ENCODE data around the gene SERINC5.
"Not testable (repeated sequence)": the region's sequence is repeated elsewhere in the genome, so short reads cannot be mapped to it uniquely, and the experiment has no call there.

Gene SERINC5

DNA sequence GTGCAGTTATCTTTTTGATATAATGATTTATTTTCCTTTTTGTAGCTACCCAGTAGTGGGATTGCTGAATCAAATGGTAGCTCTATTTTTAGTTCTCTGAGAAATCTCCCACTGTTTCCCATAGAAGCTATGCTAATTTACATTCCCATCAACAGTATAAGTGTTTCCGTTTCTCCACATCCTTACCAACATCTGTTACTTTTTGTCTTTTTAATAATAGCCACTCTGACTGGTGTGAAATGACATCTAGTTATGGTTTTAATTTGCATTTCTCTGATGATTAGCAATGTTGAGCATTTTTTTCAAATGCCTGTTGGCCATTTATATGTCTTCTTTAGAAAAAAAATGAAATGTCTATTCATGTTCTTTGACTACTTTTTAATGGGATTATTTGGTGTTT is 94.7 kb downstream of the SERINC5 start:
- no peak for DNase-seq

DNA sequence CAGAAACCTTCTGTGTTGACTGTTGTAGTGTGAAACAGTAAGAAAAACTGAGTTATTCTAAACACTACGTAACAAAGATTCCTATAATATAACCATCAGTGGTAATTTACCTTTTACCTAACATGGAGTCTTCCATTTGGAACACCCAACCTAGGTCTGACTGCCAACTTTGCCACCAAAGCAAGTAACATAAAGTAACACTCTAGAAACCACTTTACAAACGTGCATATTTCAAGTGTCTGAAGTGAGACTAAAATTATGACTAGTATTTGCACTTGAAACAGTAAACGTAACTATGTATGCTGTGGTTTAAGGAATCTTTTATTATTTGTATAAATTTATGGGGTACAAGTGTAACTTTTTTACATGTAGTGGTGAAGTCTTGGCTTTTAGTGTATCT is 95.6 kb downstream of the SERINC5 start:
- DNase-seq: no peak

DNA sequence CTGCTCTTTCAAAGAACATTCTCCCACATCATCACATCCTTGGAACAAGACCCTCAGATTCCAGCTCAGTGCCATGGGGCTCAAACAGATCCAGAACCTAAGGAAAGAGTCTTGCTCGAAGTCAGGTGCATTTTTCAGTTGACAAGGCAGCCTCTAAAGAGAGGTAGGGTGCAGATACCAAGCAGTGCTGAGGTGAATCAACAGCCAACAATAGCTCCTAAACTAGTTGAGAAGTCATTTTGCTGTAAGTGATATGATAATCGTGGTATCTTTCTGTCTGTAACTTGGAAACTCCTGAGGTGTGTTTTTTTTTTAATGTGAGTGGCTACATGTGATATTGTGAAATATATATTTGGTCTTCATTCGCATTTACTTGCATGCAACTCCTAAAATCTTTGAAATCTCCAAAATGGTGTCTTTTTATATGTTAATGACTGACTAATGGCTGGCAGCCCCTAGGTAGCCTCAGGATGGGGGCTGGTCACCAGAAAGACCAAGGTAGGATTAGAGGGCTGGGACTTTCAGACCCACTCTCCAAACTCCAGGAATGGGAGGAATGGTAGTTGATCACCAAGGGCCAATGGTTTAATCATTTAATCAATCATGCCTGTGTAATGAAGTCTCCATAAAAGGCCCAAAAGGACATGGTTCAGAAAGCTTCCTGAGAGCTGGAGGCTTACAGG is 96.6 kb downstream of the SERINC5 start:
- DNase-seq: no peak

DNA sequence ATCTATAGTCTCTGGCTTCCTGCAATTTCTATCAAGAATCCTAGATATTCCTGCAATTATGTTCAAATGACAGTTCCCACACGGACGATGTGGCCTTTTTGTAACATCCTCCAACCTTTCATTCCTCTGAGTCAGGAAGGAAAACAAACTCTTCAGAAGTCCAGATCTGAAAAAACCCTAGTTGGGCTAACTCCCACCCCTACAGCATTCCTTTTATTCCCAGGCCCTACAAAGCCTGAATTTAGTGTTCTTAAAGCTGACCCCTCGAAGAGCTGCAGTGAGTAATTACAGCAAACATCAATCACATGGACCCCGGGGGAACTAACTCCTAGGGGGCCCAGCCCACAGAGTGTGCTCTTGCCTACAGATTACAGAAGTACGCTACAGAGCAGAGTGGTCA is 99.7 kb downstream of the SERINC5 start:
- no peak for DNase-seq

DNA sequence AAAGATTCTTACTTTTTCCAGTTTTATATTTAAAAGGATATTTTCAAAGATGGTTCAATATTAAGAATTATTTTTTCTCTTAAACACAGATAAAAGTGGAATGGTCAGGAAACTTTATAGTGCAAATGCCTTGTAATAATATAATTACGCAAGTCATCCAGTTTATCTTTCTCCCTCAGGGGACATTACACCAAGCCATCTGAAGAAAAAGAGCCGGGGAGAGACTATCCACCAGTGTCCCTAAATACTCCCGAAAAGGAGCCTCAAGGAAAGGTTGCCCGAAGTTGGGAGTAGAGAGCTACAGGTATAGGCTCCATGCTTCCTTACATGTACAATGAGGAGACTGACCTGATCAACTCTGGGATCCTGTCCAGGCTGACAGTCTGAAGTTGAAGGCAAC is 101.1 kb downstream of the SERINC5 start:
- no peak for DNase-seq

DNA sequence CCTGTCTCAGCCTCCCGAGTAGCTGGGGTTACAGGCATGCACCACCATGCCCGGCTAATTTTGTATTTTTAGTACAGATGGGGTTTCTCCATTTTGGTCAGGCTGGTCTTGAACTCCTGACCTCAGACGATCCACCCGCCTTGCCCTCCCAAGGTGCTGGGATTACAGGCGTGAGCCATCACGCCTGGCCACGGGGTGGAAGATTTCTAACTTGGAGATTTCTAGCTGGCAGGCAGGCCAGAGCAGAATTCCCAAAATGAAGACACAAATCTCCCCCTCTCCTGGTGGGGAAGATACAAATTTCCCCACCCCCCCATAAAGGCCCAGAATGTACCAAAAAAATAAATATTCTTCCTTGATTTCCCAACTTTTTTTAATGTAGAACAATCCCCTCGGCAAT is 101.6 kb downstream of the SERINC5 start:
- DNase-seq: not testable (repeated sequence)

DNA sequence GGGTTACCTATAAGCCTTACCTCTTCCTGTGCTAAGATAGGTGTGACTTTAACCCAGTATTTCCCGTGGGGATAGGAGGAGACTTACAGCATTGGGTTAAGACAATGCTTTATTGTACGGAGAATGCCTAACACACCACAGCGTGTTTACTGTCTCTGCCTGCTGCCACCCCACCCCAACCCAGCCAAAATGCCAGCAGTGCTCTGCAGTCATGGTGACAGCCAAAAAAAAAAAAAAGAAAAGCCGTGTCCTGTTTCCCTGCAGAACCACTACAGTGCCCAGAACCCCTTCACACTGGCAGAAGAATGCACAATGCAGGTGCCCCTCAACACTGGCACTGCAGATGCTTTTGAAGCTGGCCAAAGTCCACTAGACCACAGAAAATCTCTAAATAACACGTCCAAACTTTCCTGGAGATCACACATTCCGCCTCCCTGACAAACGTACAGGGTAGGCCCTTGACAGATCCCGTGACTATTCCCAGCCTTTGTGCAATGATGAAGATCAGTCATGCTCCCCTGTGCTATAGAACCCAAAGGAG is 102.2 kb downstream of the SERINC5 start:
- DNase-seq: no peak

DNA sequence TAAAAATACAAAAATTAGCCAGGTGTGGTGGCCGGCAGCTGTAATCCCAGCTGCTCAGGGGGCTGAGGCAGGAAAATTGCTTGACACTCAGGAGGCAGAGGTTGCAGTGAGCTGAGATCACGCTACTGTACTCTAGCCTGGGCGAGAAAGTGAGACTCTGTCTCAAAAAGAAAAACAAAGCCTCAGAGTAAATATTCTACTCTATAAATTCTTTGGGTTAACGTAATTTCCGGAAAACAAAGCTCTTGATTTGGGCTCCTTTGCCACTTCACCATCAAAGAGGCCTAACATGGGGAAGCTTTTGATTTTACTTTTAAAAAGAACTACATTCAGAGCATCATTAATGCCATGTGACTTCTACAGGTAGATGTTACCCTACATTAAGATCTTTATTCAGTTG is 103.1 kb downstream of the SERINC5 start:
- no peak for DNase-seq

DNA sequence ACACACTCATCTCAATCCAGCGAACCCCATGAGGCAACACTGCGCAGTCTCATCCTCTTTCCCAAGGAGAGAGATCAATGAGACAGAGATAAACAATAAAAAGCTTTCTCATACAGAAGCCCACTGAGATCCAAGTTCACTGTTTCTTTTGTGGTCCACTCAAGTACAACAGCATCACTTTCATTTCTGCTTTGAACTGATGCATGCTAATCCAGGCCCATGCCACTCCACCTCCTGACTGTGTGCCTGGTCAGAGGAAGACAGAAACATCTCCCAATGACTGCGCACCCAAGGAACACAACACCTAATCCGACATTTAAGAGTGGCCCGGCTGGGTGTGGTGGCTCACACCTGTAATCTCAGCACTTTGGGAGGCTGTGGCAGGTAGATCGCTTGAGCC is 104.0 kb downstream of the SERINC5 start:
- DNase-seq: no peak

DNA sequence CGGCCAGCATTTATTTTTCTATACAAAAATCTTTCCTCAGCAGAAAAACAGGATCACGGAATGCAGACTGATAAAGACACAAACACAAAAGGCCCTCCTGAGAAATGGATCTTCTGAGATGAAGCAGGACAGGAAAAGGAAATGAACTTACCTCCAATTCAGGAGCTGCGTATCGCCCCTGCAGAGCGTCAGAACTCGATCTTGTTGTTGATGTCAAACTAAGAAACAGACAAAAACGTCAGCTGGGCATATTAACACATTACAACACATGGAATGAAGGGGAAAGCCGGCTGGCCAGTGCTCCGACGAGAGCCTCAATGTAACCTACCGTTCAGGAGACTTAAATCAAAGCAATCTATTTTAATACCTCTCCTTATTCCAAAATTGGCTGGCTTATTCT is 105.1 kb downstream of the SERINC5 start:
- no peak for DNase-seq

DNA sequence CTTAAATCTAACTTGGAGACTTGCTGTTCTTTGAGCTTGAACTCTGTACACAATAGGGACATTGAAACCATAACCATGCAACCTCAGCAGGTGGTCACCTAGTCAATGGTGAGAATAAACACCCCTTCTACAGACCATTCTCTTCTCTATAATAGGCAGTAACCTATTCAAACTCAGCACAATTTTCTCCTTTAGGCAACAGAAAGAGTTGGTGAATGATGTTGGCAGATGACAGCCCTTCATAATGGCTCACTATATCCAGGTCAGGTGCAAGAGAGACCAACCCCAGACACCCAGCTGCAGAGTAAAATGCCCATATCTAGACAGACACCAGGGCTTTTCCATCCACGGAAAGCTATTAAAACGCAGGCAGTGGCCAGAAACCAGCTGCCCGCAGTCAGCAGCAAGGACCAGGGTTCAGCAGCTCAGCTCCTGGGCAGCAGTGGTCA is 106.7 kb downstream of the SERINC5 start:
- DNase-seq: no peak

DNA sequence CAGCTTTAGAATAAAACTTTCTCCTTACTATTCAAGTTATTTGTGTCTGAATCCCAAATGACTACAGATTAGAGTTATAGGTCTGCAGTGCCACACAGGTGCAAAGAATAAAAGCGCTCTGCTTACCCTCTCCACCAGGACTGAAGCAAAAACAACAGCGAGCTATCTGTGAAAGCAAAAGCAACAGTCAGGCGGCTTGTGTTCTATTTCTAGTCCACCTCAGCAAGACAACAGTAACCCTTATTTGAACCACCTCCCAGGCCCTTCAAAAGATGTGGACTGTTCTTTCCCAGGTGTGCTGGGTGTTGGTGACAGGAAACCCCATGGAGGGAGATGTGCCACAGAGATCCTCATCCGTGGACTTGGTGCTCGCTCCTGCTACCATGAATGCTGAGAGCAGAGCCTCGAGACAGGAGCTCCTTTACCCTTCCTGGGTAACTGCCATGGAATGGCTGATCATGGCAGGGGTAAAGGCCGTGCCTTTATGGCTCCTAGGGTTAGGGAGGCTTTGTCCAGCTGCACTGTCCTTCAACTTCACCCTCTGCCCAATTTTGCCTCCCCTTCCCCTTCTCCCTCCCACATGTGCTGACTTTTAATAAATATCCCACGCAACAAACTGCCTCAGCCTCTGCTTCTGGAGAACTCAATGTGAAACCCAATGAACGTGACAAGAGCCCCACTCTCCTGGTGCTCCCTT is 108.6 kb downstream of the SERINC5 start:
- DNase-seq: no peak

DNA sequence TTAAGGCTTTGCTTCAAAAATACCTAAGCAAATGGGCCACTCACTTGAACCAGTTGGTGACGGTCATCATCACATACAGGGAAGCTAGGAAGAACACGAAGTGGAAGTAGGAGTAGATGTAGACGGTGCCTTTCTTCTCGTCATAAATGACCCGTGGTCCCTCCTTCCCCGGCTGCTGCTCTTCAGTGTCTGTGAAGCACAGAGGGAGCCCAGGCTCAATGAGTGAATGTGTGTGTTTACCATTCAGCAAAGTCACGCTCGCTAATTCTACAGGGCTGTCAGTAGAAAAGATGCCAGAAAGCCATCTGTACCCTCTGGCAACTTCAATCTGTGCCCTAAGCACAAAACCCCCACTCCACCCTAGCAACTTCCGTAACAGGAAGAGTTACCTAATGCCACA is 109.8 kb downstream of the SERINC5 start:
- no peak for DNase-seq

DNA sequence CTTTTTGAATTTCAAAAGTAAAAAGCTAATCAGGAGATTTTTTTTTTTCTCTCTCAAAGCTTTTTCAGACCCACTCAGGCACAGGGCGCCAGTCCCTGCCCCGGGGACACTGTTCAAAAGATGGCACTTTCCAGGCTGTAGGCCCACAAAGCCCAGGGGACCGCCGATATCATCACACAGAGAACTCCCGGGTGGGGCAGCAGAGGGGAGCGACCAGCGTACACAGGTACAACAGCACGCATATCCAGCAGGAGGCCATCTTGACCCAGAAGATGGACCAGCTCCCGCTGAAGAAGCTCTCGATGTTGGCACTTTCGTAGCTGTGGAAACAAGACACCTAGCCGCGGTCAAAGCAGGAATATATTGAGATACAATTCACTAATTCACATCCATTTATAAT is 112.4 kb downstream of the SERINC5 start:
- no peak for DNase-seq

DNA sequence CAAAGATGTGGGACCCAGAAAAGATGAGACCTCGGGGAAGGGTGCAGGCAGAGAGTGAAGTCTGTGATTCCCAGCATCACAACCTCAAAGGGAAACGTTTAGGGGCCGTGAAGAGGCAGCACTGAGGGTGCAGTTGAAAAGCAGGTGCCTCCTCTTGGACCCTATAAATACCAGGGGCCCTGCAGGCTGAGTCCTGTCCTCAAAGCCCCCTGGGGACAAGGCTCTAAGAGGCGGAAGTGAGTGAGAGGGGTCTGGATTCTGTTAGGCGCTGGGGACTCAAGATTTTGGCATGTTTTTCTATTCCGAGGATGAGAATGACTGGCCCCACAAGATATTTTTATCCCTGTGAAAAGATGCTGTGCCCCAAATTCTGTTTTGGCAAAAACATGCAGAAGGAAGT is 112.9 kb downstream of the SERINC5 start:
- no peak for DNase-seq

DNA sequence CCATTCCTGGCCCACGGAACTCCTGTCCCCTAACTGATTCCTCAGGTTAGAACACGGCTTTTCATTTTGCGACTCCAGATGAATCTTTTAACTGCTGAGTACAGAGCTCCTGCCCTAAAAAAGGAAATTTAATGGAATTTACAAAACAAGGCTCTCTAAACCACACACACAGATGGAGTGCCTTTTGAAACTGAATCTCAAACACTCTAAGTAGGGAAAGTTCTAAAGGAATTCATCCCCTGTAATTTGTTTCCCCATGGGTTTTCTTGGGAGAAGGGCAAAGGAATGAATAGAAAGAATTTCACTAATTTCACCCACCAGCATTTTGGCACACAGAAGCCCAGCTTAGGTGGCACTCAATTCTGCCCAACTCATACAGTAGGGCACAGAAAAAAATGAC is 114.2 kb downstream of the SERINC5 start:
- no peak for DNase-seq

DNA sequence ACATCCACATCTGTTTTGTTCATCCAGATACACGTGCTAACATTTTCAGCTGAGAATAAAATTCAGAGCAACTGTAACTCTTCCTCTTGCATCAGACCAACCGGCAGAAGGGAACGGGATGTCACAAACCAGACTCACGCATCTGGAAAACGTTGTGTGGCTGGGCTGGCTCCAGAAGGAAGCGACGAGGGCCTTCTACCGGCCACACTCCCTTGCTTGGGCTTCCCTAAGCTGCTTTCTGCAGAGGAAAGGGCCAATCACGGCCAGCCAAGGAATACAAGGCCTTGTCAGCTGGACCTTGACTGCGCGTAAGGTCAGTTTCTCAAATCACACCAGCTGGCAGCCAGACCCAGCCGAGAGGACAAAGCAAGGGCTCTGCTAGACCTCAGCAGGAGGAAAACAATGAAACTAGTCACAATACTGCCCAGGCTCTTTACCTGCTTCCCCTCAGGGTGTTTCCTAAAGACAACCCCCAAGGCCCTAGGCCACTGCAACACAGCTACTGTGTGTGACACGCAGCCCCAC is 114.6 kb downstream of the SERINC5 start:
- no peak for DNase-seq

DNA sequence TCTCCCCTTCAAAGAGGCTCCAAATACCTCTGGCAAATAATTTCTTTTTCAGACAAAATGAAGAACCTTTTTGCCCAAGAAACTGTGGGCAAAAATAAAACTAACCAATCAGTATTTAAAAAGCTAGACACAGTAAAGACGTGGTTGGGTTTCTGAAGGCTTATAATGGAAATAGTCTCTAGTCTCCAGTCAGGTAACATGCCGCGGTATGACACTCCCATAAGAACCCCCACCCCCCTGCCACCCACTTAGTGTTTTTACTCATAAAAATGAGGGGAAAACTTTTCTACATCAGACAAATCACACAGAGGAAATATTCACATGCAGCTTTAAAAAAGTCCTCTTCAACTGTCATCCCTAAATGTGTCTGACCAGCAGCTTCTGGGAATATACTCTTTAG is 115.4 kb downstream of the SERINC5 start:
- no peak for DNase-seq

DNA sequence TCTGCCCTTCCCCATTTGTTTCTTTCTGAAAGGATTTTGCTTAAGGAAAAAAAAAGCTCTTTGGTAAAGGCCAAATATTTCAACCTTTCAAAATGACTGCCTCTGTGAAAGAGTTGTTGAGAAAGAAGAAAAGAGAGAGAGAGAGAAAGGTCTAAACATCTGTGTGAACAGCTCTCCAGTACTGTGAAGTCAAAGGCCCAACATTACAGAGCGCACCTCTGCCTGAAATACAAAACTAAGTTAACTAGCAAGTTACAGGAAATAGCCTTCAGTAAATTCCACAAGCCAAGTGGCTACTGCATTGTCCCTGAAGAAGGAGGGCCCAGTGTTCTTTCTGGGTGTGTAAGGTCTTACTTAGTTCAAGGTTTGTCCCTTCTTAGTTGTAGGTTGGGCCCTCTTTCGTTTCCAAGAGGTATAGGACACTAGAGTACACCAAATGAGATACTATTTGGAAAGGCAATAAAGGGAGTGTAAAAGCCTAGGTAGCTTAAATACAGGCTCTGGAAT is 116.3 kb downstream of the SERINC5 start:
- DNase-seq: no peak

DNA sequence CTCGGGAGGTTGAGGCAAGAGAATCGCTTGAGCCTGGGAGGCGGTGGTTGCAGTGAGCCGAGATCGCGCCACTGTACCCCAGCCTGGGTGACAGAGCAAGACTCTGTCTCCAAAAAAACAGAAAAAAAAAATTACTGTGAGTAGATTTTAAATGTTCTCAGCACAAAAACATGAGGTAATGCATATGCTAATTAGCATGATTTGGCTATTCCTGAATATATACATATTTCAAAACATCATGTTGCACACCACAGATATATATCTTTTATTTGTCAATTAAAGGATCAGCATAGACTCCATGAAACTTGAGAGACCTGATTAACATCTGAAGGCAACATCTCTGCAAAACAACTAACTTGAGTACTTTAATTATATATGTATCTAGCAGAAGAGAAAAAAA is 117.4 kb downstream of the SERINC5 start:
- DNase-seq: no peak

DNA sequence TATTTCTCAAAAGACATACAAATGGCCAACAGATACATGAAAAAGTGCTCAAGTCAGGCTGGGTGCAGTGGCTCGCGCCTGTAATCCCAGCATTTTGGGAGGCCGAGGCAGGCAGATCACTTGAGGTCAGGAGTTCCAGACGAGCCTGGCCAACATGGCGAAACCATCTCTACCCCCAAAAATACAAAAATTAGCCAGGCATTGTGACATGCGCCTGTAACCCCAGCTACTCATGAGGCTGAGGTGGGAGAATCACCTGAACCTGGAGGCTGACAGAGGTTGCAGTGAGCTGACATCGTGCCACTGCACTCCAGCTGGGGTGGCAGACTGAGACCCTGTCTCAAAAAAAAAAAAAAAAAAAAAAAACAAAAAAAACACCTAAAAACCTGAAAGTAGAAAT is 119.0 kb downstream of the SERINC5 start:
- not testable (repeated sequence) for DNase-seq

DNA sequence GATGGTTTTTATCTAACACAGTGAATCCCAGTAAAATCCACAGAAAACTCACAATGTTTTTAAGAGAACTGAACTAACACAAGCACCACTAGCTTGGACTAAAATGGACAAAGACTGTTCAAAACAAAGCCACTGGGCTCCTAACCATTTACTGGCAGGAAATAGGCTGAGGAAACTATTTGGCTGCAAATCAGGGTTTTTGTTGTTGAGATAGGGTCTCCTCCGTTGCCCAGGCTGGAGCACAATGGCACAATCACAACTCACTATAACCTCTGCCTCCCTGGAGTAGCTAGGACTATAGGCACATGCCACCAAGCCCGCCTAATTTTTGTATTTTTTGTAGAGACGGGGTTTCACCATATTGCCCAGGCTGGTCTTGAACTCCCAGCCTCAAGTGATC is 121.0 kb downstream of the SERINC5 start:
- DNase-seq: no peak

DNA sequence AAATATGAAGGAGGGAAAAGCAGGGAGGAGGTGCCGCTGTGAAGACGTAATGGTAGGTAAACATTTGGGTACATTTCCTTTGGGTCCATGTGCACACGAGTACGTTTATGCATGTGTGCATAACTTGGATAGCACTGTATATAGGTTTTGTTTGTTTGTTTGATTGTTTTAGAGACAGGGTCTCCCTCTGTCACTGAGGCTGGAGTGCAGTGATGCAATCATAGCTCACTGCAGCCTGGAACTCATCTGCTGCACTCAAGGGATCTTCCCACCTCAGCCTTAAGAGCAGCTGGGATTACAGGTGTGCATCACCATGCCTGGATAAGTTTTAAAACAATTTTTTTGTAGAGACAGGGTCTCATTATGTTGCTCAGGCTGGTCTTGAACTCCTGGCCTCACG is 126.7 kb downstream of the SERINC5 start:
- DNase-seq: no peak

DNA sequence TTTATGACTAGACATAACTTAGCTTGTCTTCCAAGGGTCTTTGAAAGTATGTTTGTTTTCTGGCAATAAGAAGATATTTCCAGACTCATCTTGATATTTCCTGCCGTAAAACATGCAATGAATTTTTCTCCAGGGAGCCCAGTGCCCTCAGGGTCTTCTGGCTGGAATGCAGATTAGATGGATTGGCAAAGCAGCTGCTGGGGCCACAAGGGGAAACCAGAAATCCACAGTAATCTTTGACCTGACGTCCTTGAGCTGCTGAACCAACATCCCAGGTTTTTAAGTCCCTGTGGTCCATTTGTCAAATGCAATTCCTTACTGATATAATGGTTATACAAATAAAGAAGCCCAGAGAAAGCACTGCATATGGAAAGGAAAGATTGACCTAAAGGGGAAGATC is 127.7 kb downstream of the SERINC5 start:
- no peak for DNase-seq

Measured in hematopoietic multipotent progenitor cell treated with erythropoietin and hydrocortisone succinate and interleukin-3 and kit ligand, for 8 days (in vitro differentiated cells).